ENCODE results near the gene TAS1R1.

- TF ChIP-seq CTCF (IDR thresholded peaks at IDR 0.05) (no peak), POLR2A (IDR thresholded peaks at IDR 0.05) (peak; percentile 38 to 92)
Observed at GRCh38 chr1:6602669-6603237, 47.6 kb downstream of the TAS1R1 start, which contains the start of gene KLHL21.
